Fibroblast of lung (primary cell): ENCODE results near the gene BCKDK.

Experiments used
- EZH2 ChIP-seq: IDR thresholded peaks from 2 replicates; pipeline ENCODE4 v1.5.1; 2012; ENCODE audit warnings: low read length, control low read depth, mild to moderate bottlenecking; ENCODE audit errors: missing control alignments
- TF ChIP-seq, protein P1 (sequence below), 2 donors: IDR thresholded peaks in 1 of 2; conservative IDR thresholded peaks in 1 of 2; 1 replicate in 1 of 2; 2 replicates in 1 of 2; pipeline ENCODE4 v1.5.1; 2011 to 2012; ENCODE audit warnings: low read length in 2 of 2, control low read depth in 1 of 2, inconsistent platforms in 1 of 2, low read depth in 1 of 2, mild to moderate bottlenecking in 1 of 2

GRCh38 chr16:31111881-31112466 is 3.8 kb downstream of the BCKDK start:
- TF ChIP-seq, protein P1, sequence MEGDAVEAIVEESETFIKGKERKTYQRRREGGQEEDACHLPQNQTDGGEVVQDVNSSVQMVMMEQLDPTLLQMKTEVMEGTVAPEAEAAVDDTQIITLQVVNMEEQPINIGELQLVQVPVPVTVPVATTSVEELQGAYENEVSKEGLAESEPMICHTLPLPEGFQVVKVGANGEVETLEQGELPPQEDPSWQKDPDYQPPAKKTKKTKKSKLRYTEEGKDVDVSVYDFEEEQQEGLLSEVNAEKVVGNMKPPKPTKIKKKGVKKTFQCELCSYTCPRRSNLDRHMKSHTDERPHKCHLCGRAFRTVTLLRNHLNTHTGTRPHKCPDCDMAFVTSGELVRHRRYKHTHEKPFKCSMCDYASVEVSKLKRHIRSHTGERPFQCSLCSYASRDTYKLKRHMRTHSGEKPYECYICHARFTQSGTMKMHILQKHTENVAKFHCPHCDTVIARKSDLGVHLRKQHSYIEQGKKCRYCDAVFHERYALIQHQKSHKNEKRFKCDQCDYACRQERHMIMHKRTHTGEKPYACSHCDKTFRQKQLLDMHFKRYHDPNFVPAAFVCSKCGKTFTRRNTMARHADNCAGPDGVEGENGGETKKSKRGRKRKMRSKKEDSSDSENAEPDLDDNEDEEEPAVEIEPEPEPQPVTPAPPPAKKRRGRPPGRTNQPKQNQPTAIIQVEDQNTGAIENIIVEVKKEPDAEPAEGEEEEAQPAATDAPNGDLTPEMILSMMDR (conservative IDR thresholded peaks at IDR 0.05 in 1 of 2, IDR thresholded peaks at IDR 0.05 in 1 of 2; ENCODE audit: low read depth in 1 of 2, low read length in 2 of 2): no peak
- no peak for TF ChIP-seq EZH2
